HCT116 (cell line): ENCODE measurements around the gene SNAI1.

Source experiments
- CBX3 ChIP-seq: IDR thresholded peaks from 2 replicates; pipeline ENCODE4 v1.6.1; 2012; ENCODE audit warnings: low read depth
- CEBPB ChIP-seq: IDR thresholded peaks from 2 replicates; pipeline ENCODE4 v1.6.1; 2012; ENCODE audit warnings: low read depth
- EGR1 ChIP-seq: IDR thresholded peaks from 2 replicates; pipeline ENCODE4 v1.6.1; 2012; ENCODE audit warnings: low read depth
- EZH2 ChIP-seq: fragments of 200-600 bp; sonication (generic); IDR thresholded peaks from 2 replicates; pipeline ENCODE4 v1.6.1; 2017; ENCODE audit warnings: antibody characterized with exemption, mixed run types
- EZH2phosphoT487 ChIP-seq: fragments of 200-600 bp; IDR thresholded peaks from 2 replicates; pipeline ENCODE4 v1.6.1; 2018; ENCODE audit warnings: antibody characterized with exemption, borderline replicate concordance
- POLR2A ChIP-seq: IDR thresholded peaks from 2 replicates; pipeline ENCODE4 v1.7.0; 2011; ENCODE audit warnings: borderline replicate concordance; ENCODE audit not compliant: insufficient read depth, insufficient read length; ENCODE audit errors: extremely low read depth
- POLR2AphosphoS5 ChIP-seq: IDR thresholded peaks from 2 replicates; pipeline ENCODE4 v1.6.1; 2011; ENCODE audit warnings: mild to moderate bottlenecking, low read depth, low read length, moderate library complexity
- RAD21 ChIP-seq: IDR thresholded peaks from 2 replicates; pipeline ENCODE4 v1.6.1; 2012; ENCODE audit warnings: low read depth, mild to moderate bottlenecking
- SIN3A ChIP-seq: IDR thresholded peaks from 2 replicates; pipeline ENCODE4 v1.6.1; 2012; ENCODE audit warnings: low read depth
- SRF ChIP-seq: IDR thresholded peaks from 2 replicates; pipeline ENCODE4 v1.6.1; 2012; ENCODE audit warnings: low read depth
- ZNF274 ChIP-seq: fragments of 200-500 bp; sonication (Bioruptor generic); IDR thresholded peaks from 2 replicates; pipeline ENCODE4 v1.6.1; 2014; ENCODE audit warnings: mild to moderate bottlenecking, low read depth, low read length, inconsistent platforms
- TF ChIP-seq, protein P1 (sequence below), 3 experiments: fragments of 200-600 bp in 1 of 3; sonication (generic) in 1 of 3; IDR thresholded peaks in 2 of 3; conservative IDR thresholded peaks in 1 of 3; 2 replicates each; pipeline ENCODE4 v1.5.1; 2012 to 2017; ENCODE audit warnings: low read depth in 2 of 3, low read length in 2 of 3, antibody characterized with exemption in 1 of 3, borderline replicate concordance in 1 of 3, control low read depth in 1 of 3, mild to moderate bottlenecking in 1 of 3, mixed read lengths in 1 of 3, mixed run types in 1 of 3, moderate library complexity in 1 of 3; ENCODE audit not compliant: insufficient read depth in 1 of 3
- TF ChIP-seq, protein P2 (sequence below): IDR thresholded peaks from 2 replicates; pipeline ENCODE4 v1.6.1; 2011; ENCODE audit warnings: mild to moderate bottlenecking, low read length, moderate library complexity; ENCODE audit not compliant: insufficient replicate concordance; ENCODE audit errors: extremely low read depth
- TF ChIP-seq, protein P3 (sequence below): IDR thresholded peaks from 2 replicates; pipeline ENCODE4 v1.6.1; 2012

DNA sequence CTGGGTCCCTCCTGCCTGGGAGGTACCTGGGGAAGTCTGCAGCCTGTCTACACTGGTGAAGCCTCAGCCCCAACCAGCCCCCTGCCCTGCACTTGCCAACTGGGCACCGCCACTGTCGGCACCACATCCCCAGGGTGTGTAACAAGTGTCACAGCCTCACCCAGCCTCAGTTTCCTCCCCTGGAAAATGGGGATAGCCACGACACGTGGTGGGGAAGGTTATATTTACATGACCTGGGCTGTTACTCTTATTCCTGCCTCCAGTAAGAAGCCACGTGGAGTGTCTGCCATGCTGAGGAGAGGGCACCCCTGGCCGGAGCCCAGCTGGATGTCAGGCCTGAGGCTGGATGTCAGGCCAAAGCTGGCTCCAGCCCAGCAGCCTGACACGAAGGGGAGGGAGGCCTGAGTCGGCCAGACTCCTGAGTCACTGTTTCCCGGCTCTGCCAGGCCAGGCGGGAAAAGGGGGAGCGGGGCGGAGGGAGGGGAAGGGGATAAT lies 44.9 kb downstream of the SNAI1 start:
- TF ChIP-seq, protein P1, sequence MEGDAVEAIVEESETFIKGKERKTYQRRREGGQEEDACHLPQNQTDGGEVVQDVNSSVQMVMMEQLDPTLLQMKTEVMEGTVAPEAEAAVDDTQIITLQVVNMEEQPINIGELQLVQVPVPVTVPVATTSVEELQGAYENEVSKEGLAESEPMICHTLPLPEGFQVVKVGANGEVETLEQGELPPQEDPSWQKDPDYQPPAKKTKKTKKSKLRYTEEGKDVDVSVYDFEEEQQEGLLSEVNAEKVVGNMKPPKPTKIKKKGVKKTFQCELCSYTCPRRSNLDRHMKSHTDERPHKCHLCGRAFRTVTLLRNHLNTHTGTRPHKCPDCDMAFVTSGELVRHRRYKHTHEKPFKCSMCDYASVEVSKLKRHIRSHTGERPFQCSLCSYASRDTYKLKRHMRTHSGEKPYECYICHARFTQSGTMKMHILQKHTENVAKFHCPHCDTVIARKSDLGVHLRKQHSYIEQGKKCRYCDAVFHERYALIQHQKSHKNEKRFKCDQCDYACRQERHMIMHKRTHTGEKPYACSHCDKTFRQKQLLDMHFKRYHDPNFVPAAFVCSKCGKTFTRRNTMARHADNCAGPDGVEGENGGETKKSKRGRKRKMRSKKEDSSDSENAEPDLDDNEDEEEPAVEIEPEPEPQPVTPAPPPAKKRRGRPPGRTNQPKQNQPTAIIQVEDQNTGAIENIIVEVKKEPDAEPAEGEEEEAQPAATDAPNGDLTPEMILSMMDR (IDR thresholded peaks at IDR 0.05 in 2 of 3, conservative IDR thresholded peaks at IDR 0.05 in 1 of 3; ENCODE audit: borderline replicate concordance in 1 of 3, insufficient read depth in 1 of 3, low read depth in 2 of 3, low read length in 2 of 3): no peak
- TF ChIP-seq POLR2A (no peak), EZH2phosphoT487 (no peak), EZH2 (no peak), CEBPB (no peak), EGR1 (no peak), ZNF274 (no peak), SRF (no peak), SIN3A (no peak), RAD21 (no peak), POLR2AphosphoS5 (no peak), CBX3 (no peak)
- TF ChIP-seq, protein P2, sequence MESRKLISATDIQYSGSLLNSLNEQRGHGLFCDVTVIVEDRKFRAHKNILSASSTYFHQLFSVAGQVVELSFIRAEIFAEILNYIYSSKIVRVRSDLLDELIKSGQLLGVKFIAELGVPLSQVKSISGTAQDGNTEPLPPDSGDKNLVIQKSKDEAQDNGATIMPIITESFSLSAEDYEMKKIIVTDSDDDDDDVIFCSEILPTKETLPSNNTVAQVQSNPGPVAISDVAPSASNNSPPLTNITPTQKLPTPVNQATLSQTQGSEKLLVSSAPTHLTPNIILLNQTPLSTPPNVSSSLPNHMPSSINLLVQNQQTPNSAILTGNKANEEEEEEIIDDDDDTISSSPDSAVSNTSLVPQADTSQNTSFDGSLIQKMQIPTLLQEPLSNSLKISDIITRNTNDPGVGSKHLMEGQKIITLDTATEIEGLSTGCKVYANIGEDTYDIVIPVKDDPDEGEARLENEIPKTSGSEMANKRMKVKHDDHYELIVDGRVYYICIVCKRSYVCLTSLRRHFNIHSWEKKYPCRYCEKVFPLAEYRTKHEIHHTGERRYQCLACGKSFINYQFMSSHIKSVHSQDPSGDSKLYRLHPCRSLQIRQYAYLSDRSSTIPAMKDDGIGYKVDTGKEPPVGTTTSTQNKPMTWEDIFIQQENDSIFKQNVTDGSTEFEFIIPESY: no peak
- TF ChIP-seq, protein P3, sequence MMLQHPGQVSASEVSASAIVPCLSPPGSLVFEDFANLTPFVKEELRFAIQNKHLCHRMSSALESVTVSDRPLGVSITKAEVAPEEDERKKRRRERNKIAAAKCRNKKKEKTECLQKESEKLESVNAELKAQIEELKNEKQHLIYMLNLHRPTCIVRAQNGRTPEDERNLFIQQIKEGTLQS: no peak
